K562 (cell line): ENCODE results near the gene PTH1R. TPM values are rescaled to one million over a fixed set of nuclear protein-coding genes. Genes with fewer than 3 reads are reported as not detected.

Source experiments
- ATAC-seq: fragments of 200-7000 bp; cut with Tn5 transposase; 3 replicates; pipeline ENCODE4 v1.9.1; 2020; ENCODE audit warnings: moderate library complexity
- BruUV-seq: library from RNA; stranded (reverse); fragments of 400-500 nt; replicated peaks from 2 replicates; lab custom pipeline; 2021; lab: Mats Ljungman, UMichigan
- CTCF ChIA-PET: fragments of 300-600 bp; formaldehyde crosslinking; extraction: SDS; loops from one replicate; lab custom pipeline; 2021; ENCODE audit warnings: low intra/inter-chr PET ratio; lab: Yijun Ruan, JAX
- POLR2A ChIA-PET: fragments of 300-600, 350-650 bp; sonication (Branson Sonifier 250); formaldehyde crosslinking; extraction: SDS; loops from one replicate; lab custom pipeline; 2021; ENCODE audit warnings: antibody characterized with exemption, inconsistent platforms; lab: Yijun Ruan, JAX
- DNase-seq, 4 experiments: peaks; one replicate each; pipeline versions ENCODE4 v3.0.0 to v3.0.0-alpha.2; 2011 to 2018; ENCODE audit warnings: low spot score in 3 of 4, mixed read lengths in 3 of 4; ENCODE audit errors: extremely low read depth in 1 of 4
- FAIRE-seq: peaks from 2 replicates; lab custom pipeline; 2011; peaks lifted over from hg19 to GRCh38; lab: Jason Lieb, UNC
- H2AFZ ChIP-seq: 2 replicates; pipeline ENCODE4 v1.6.0; 2011; ENCODE audit warnings: low read depth, low read length, control low read depth, inconsistent platforms
- H3K27ac ChIP-seq: fragments of 200-600 bp; 3 replicates; pipeline ENCODE4 v1.8.0; 2011; ENCODE audit warnings: low read depth, mild to moderate bottlenecking, control low read depth, inconsistent platforms, low read length, moderate library complexity, mixed read lengths; ENCODE audit errors: extremely low read depth
- H3K27me3 ChIP-seq, 2 experiments: fragments of 300-600 bp in 1 of 2; 2 replicates in 1 of 2; 3 replicates in 1 of 2; pipeline versions ENCODE4 v1.6.0 to v1.8.0; 2011; ENCODE audit warnings: inconsistent platforms in 2 of 2, low read length in 2 of 2, mild to moderate bottlenecking in 1 of 2, mixed read lengths in 1 of 2, moderate library complexity in 1 of 2; ENCODE audit not compliant: control insufficient read depth in 2 of 2, insufficient read depth in 2 of 2
- H3K36me3 ChIP-seq: fragments of 300-600 bp; 3 replicates; pipeline ENCODE4 v1.8.0; 2011; ENCODE audit warnings: mild to moderate bottlenecking, low read length, inconsistent platforms; ENCODE audit not compliant: control insufficient read depth, insufficient read depth
- H3K4me1 ChIP-seq, 2 experiments: fragments of 200-600 bp in 1 of 2; replicated peaks in 1 of 2; 2 replicates in 1 of 2; 3 replicates in 1 of 2; pipeline versions ENCODE4 v1.5.1 to v1.8.0; 2011; ENCODE audit warnings: inconsistent platforms in 2 of 2, low read length in 2 of 2, mild to moderate bottlenecking in 1 of 2, mixed read lengths in 1 of 2, moderate library complexity in 1 of 2; ENCODE audit not compliant: control insufficient read depth in 2 of 2, insufficient read depth in 2 of 2
- H3K4me2 ChIP-seq: 2 replicates; pipeline ENCODE4 v1.6.1; 2011; ENCODE audit warnings: low read length, control low read depth, inconsistent platforms, mixed read lengths; ENCODE audit not compliant: insufficient read depth
- H3K4me3 ChIP-seq: fragments of 200-600 bp; sonication (generic), shearing (Covaris generic); 2 replicates; pipeline ENCODE4 v1.5.1; 2016; ENCODE audit warnings: control low read depth, inconsistent platforms
- H3K79me2 ChIP-seq: fragments of 200-600 bp; 3 replicates; pipeline ENCODE4 v1.8.0; 2011; ENCODE audit warnings: low read length, inconsistent platforms; ENCODE audit not compliant: control insufficient read depth, insufficient read depth
- H3K9ac ChIP-seq, 2 experiments: 2 replicates each; pipeline versions ENCODE4 v1.6.0 to v1.6.1; 2011; ENCODE audit warnings: low read depth in 2 of 2, low read length in 2 of 2, control low read depth in 1 of 2, inconsistent platforms in 1 of 2, mild to moderate bottlenecking in 1 of 2, mixed read lengths in 1 of 2; ENCODE audit not compliant: insufficient read depth in 1 of 2
- H3K9me1 ChIP-seq: one replicate; pipeline ENCODE4 v1.6.0; 2011; ENCODE audit warnings: inconsistent platforms, mild to moderate bottlenecking, low read length, moderate library complexity; ENCODE audit not compliant: control insufficient read depth, insufficient read depth
- H3K9me3 ChIP-seq: replicated peaks from 2 replicates; pipeline ENCODE4 v1.5.1; 2011; ENCODE audit warnings: low read depth, low read length, inconsistent platforms; ENCODE audit not compliant: control insufficient read depth, insufficient read depth
- H4K20me1 ChIP-seq: replicated peaks from 2 replicates; pipeline ENCODE4 v1.6.1; 2011; ENCODE audit warnings: low read length, inconsistent platforms, mixed read lengths; ENCODE audit not compliant: control insufficient read depth, insufficient read depth
- COPS2 ChIP-seq: fragments of 450-650 bp; conservative IDR thresholded peaks from 2 replicates; pipeline ENCODE4 v1.6.1; 2016; ENCODE audit warnings: mild to moderate bottlenecking, moderate library complexity
- DNMT1 ChIP-seq: fragments of 450-650 bp; IDR thresholded peaks from 2 replicates; pipeline ENCODE4 v1.6.1; 2016; ENCODE audit warnings: antibody characterized with exemption, mild to moderate bottlenecking
- ETS2 ChIP-seq: IDR thresholded peaks from 2 replicates; pipeline ENCODE4 v1.6.1; 2016; ENCODE audit warnings: borderline replicate concordance, missing genetic modification characterization, mild to moderate bottlenecking, moderate library complexity, missing compliant biosample characterization; ENCODE audit not compliant: poor library complexity, severe bottlenecking
- HEY1 ChIP-seq: fragments of 250-450 bp; sonication (Bioruptor Pico); IDR thresholded peaks from 2 replicates; pipeline ENCODE4 v1.5.0; 2020; ENCODE audit warnings: mild to moderate bottlenecking, moderate library complexity, borderline replicate concordance
- KLF16 ChIP-seq: IDR thresholded peaks from 2 replicates; pipeline ENCODE4 v1.6.1; 2016; ENCODE audit warnings: antibody characterized with exemption
- PHTF2 ChIP-seq: fragments of 250-450 bp; sonication (Bioruptor Pico); IDR thresholded peaks from 2 replicates; pipeline ENCODE4 v1.5.0; 2021; ENCODE audit warnings: mild to moderate bottlenecking
- SMC3 ChIP-seq: conservative IDR thresholded peaks from 2 replicates; pipeline ENCODE4 v1.6.1; 2011; ENCODE audit warnings: low read depth, low read length, improper control_type of control experiment; ENCODE audit not compliant: insufficient read depth
- TAF9B ChIP-seq: fragments of 450-650 bp; IDR thresholded peaks from 2 replicates; pipeline ENCODE4 v1.6.1; 2018; ENCODE audit warnings: mild to moderate bottlenecking; ENCODE audit not compliant: partially characterized antibody
- TEAD1 ChIP-seq, 2 experiments: fragments of 450-650 bp in 1 of 2; sonication (generic) in 1 of 2; formaldehyde crosslinking; IDR thresholded peaks; 2 replicates each; pipeline versions ENCODE4 v1.4.0 to v1.8.0; 2020 to 2022; ENCODE audit warnings: mild to moderate bottlenecking in 2 of 2, missing genetic modification reagents in 1 of 2
- ZNF79 ChIP-seq: fragments of 250-450 bp; sonication (Bioruptor Pico); IDR thresholded peaks from 2 replicates; pipeline ENCODE4 v1.4.0; 2020; ENCODE audit warnings: low read depth, mild to moderate bottlenecking, moderate library complexity
- WGBS: fragments of 100-300 bp; shearing (Covaris generic); methylation state at CpG from one replicate; pipeline ENCODE4 v1.1.6; 2016; ENCODE audit warnings: low coverage, mixed read lengths; ENCODE audit not compliant: insufficient coverage; ENCODE audit errors: missing lambda C conversion rate; 5-methylcytosine and 5-hydroxymethylcytosine counted together
- in situ Hi-C: fragments of 300-500 bp; cut with MboI; formaldehyde crosslinking; loops from 4 replicates; pipeline ENCODE4 v1.15.0; 2018; ENCODE audit warnings: inconsistent platforms, mixed read lengths
- intact Hi-C: fragments of 100-400 bp; cut with micrococcal nuclease; formaldehyde crosslinking; loops from 2 replicates; pipeline ENCODE4 v1.14.2; 2022
- polyA plus RNA-seq, 8 experiments: library from polyadenylated mRNA; depleted of rRNA in 4 of 8; stranded (reverse) in 5 of 8; unstranded in 3 of 8; fragments of >200 nt; fragmentation: Nextera tagmentation in 2 of 8; fragmentation: Illumina TruSeq in 1 of 8; extraction: Ambion mirVana in 2 of 8; extraction: Trizol in 1 of 8; gene quantifications; 2 replicates each; pipeline versions ENCODE4 v1.2.1 to v1.2.3, GENCODE V29; 2011 to 2014; ENCODE audit warnings: inconsistent platforms in 1 of 8, missing spikeins in 1 of 8
- total RNA-seq, 7 experiments: library from RNA; depleted of rRNA in 6 of 7; stranded (reverse); fragments of >200 nt in 6 of 7; fragmentation: Illumina TruSeq in 2 of 7; extraction: Trizol in 2 of 7; gene quantifications; 2 replicates each; pipeline versions ENCODE4 v1.2.1 to v1.2.3, GENCODE V29; 2011 to 2021; ENCODE audit warnings: low replicate concordance in 1 of 7
- TF ChIP-seq, protein P1 (sequence below): fragments of 200-800 bp; sonication (Bioruptor generic); IDR thresholded peaks from 2 replicates; pipeline ENCODE4 v1.6.1; 2017; ENCODE audit warnings: missing genetic modification characterization, missing compliant biosample characterization
- TF ChIP-seq, protein P2 (sequence below), 2 experiments: IDR thresholded peaks in 1 of 2; conservative IDR thresholded peaks in 1 of 2; 2 replicates each; pipeline ENCODE4 v1.6.1; 2016; ENCODE audit warnings: low read depth in 2 of 2, mild to moderate bottlenecking in 1 of 2, missing compliant biosample characterization in 1 of 2, missing genetic modification characterization in 1 of 2, moderate library complexity in 1 of 2
- TF ChIP-seq, protein P3 (sequence below): fragments of 250-450 bp; sonication (Bioruptor Pico); IDR thresholded peaks from 2 replicates; pipeline ENCODE4 v1.5.0; 2021

Gene PTH1R
- total and polyA plus RNA-seq, 9 of the 15 experiments (the other 6 are each of a cell fraction or from before 2014, with no cell fraction given): not detected

DNA sequence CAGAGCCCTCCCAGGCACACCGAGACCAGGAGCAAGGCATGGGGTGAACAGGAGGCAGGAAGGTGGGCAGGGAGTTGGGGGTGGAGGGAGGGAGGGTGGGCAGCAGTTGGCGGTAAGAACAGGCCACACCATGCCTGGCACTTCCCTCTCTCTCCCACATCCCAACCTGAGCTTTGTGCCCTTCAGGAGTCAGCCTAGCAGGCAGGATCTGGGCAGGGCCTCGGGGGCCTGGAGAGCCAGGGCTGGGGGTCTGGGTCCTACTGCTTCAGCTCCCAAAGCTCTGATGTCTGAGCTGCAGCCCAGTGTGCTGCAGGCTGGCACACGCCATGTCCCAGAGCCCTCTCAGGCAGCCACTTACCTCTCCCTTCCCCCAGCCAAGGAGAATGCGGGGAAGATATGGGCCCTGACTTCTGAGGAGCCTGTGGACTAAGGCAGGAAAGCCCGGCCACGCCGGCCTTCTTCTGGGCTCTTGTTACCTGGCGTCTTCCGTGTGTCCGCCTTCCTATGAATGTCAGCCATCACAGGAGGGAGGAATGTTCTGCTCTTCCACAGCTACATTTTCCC, 11.4 kb upstream of the PTH1R start (continued):
- TF ChIP-seq, protein P1, sequence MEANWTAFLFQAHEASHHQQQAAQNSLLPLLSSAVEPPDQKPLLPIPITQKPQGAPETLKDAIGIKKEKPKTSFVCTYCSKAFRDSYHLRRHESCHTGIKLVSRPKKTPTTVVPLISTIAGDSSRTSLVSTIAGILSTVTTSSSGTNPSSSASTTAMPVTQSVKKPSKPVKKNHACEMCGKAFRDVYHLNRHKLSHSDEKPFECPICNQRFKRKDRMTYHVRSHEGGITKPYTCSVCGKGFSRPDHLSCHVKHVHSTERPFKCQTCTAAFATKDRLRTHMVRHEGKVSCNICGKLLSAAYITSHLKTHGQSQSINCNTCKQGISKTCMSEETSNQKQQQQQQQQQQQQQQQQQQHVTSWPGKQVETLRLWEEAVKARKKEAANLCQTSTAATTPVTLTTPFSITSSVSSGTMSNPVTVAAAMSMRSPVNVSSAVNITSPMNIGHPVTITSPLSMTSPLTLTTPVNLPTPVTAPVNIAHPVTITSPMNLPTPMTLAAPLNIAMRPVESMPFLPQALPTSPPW: no peak
- TF ChIP-seq HEY1 (CRISPR knock-in tag): no peak
- TF ChIP-seq ZNF79 (CRISPR knock-in tag): no peak
- TF ChIP-seq, all 486 proteins: peak for 0

DNA sequence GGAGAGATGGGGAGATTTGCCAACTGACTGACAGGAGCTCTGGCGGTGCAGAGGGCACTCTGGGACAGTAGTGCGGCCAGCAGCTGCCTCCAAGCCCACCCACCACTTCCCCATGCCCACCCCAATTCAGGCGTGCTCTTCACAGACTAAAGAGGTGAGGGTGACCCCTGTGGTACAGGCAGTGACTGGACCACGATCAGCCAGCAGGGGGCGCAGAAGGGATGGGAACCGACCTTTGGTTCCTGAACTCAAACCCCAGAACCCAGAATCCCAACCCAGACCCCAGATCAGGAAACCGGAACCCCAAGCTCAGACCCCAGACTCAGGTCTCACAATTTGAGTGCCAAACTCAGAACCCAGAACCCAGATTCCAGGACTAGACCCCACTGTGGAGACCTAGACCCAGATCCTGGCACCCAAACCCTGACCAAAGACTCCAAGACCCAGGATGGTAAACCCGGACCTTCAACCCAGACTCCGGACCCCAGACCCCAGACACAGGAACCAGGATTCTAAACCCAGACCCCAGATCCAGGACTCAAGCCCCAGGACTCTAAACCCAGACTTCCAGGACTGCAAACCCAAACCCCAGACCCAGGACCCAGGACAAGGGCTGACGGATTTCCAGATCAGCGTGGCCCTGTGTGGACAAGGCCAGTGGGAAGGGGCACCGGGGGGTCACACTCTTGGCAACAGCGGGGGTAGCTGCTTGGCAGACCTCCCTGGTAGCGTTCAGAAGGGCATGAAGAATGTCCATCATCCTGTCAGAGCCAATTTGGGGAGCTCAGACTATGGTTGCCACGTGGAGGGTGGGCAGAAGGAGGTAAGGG, 10.6 kb upstream of the PTH1R start:
- FAIRE-seq (peak; percentile 98), DNase-seq (peak; percentile 80 to 91 (median 86)), ATAC-seq (peak; percentile 86)
- H2AFZ ChIP-seq: no peak overlapping the region
- H3K27ac ChIP-seq: no peak overlapping the region
- no peak overlapping the region for H3K9ac ChIP-seq
- WGBS: 5% methylated on average over 15 of the region's 15 CpGs
- H3K4me2 ChIP-seq: no peak overlapping the region
- no peaks in the 10 kb centered on the region for H3K9me1 ChIP-seq
- intact Hi-C loops: loop anchor here (1.0 to 10.0 kb wide), 4 partner anchors 28 to 508 kb away; no protein-coding TSS in a partner anchor
- H3K9me3 ChIP-seq: no peaks in the 10 kb centered on the region
- H3K27me3 ChIP-seq: peaks cover 8 to 50% of the 10 kb centered on the region in 2 experiments; a peak in 4 of 5 replicates
- H3K79me2 ChIP-seq: no peaks in the 10 kb centered on the region
- no peak overlapping the region for H3K4me3 ChIP-seq
- ChIA-PET CTCF (interaction anchor here (0.7 to 2.5 kb wide), 9 partner anchors 28 to 505 kb away, joined by 3 to 16 read pairs (median 3); no protein-coding TSS in a partner anchor), POLR2A (interaction anchor here (0.6 kb wide), 1 partner anchor 188 kb away, joined by 3 read pairs; no protein-coding TSS in a partner anchor)
- no peaks in the 10 kb centered on the region for H3K36me3 ChIP-seq
- in situ Hi-C loops: no loop called here
- peaks cover 0 to 15% of the 10 kb centered on the region in 2 experiments; a peak in 2 of 5 replicates for H3K4me1 ChIP-seq
- peaks cover 27% of the 10 kb centered on the region for H4K20me1 ChIP-seq
- BruUV-seq: no TSS peak
- 0 out of 2 replicates have a peak, but pooled peaks have one; percentile 67 for TF ChIP-seq KLF16
- no peak for TF ChIP-seq DNMT1
- TF ChIP-seq SMC3: peak; percentile 95
- no peak for TF ChIP-seq TAF9B
- TF ChIP-seq ETS2 (tag): no peak
- TF ChIP-seq, protein P2, sequence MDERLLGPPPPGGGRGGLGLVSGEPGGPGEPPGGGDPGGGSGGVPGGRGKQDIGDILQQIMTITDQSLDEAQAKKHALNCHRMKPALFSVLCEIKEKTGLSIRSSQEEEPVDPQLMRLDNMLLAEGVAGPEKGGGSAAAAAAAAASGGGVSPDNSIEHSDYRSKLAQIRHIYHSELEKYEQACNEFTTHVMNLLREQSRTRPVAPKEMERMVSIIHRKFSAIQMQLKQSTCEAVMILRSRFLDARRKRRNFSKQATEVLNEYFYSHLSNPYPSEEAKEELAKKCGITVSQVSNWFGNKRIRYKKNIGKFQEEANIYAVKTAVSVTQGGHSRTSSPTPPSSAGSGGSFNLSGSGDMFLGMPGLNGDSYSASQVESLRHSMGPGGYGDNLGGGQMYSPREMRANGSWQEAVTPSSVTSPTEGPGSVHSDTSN (CRISPR knock-in tag; IDR thresholded peaks at IDR 0.05; ENCODE audit: low read depth): no peak
- TF ChIP-seq, protein P2 (tag; conservative IDR thresholded peaks at IDR 0.05; ENCODE audit: low read depth): no peak
- TF ChIP-seq COPS2: no peak
- no peak for TF ChIP-seq PHTF2
- 0 out of 4 replicates have a peak, but pooled peaks of 1 of the 2 experiments have one; percentile 26 for TF ChIP-seq TEAD1 (CRISPR knock-in tag; IDR thresholded peaks at IDR 0.05)
- TF ChIP-seq, protein P3, sequence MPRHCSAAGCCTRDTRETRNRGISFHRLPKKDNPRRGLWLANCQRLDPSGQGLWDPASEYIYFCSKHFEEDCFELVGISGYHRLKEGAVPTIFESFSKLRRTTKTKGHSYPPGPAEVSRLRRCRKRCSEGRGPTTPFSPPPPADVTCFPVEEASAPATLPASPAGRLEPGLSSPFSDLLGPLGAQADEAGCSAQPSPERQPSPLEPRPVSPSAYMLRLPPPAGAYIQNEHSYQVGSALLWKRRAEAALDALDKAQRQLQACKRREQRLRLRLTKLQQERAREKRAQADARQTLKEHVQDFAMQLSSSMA (CRISPR knock-in tag): no peak
